SU-DHL-6 (cell line): ENCODE data around the gene CCDC167.

Experiments
- H2AFZ ChIP-seq: fragments of 200-600 bp; sonication (generic); 2 replicates; pipeline ENCODE4 v1.6.1; 2014; ENCODE audit warnings: low read depth, mild to moderate bottlenecking, moderate library complexity, mixed read lengths, antibody characterized with exemption, low read length; ENCODE audit not compliant: severe bottlenecking
- H3F3A ChIP-seq: fragments of 200-600 bp; shearing (Covaris generic); 2 replicates; pipeline ENCODE4 v1.6.0; 2016; ENCODE audit warnings: antibody characterized with exemption, mild to moderate bottlenecking; ENCODE audit not compliant: insufficient read depth
- H3K27ac ChIP-seq: fragments of 200-600 bp; sonication (generic); 2 replicates; pipeline ENCODE4 v1.5.1; 2016; ENCODE audit warnings: low read depth, mild to moderate bottlenecking, low read length, moderate library complexity, mixed read lengths
- H3K27me3 ChIP-seq: fragments of 200-600 bp; sonication (generic), shearing (Covaris generic); 2 replicates; pipeline ENCODE4 v1.6.0; 2014; ENCODE audit warnings: mild to moderate bottlenecking, low read length
- H3K36me3 ChIP-seq: fragments of 200-600 bp; sonication (generic); 2 replicates; pipeline ENCODE4 v1.6.1; 2014; ENCODE audit warnings: mild to moderate bottlenecking, low read length, mixed read lengths
- H3K4me2 ChIP-seq: fragments of 300-600, 200-600 bp; shearing (Covaris generic), sonication (generic); 2 replicates; pipeline ENCODE4 v1.6.0; 2014; ENCODE audit warnings: low read length, low read depth, mild to moderate bottlenecking; ENCODE audit not compliant: poor library complexity, severe bottlenecking
- H3K4me3 ChIP-seq: fragments of 200-600 bp; sonication (generic); 2 replicates; pipeline ENCODE4 v1.5.1; 2014; ENCODE audit warnings: antibody characterized with exemption, low read length, mild to moderate bottlenecking, mixed read lengths; ENCODE audit not compliant: insufficient read depth, poor library complexity, severe bottlenecking
- H3K79me2 ChIP-seq: fragments of 200-600 bp; sonication (generic); 2 replicates; pipeline ENCODE4 v1.6.1; 2014; ENCODE audit warnings: mild to moderate bottlenecking, low read length, moderate library complexity; ENCODE audit not compliant: insufficient read depth
- H3K9ac ChIP-seq: fragments of 200-600 bp; sonication (generic); 2 replicates; pipeline ENCODE4 v1.7.0; 2014; ENCODE audit warnings: mild to moderate bottlenecking, low read length
- H3K9me2 ChIP-seq: fragments of 200-600 bp; sonication (generic); replicated peaks from 2 replicates; pipeline ENCODE4 v1.6.1; 2014; ENCODE audit warnings: low read length; ENCODE audit not compliant: insufficient read depth
- H3K9me3 ChIP-seq: fragments of 200-600 bp; sonication (generic); 2 replicates; pipeline ENCODE4 v1.6.1; 2014; ENCODE audit warnings: low read length, mixed read lengths; ENCODE audit not compliant: insufficient read depth
- H4K20me1 ChIP-seq: fragments of 200-600 bp; sonication (generic); 2 replicates; pipeline ENCODE4 v1.6.1; 2014; ENCODE audit warnings: low read depth, mild to moderate bottlenecking, antibody characterized with exemption, low read length, moderate library complexity, mixed read lengths
- EZH2phosphoT487 ChIP-seq: fragments of 200-600 bp; sonication (generic), shearing (Covaris generic); conservative IDR thresholded peaks from 2 replicates; pipeline ENCODE4 v1.6.1; 2018; ENCODE audit warnings: mild to moderate bottlenecking, antibody characterized with exemption, low read length, moderate library complexity, mixed read lengths
- TF ChIP-seq, protein P1 (sequence below): fragments of 200-600 bp; sonication (generic); IDR thresholded peaks from one replicate; pipeline ENCODE4 v1.5.1; 2017; ENCODE audit warnings: antibody characterized with exemption, mild to moderate bottlenecking, low read length, moderate library complexity; ENCODE audit not compliant: insufficient read depth, poor library complexity, severe bottlenecking

The CCDC167 gene

DNA sequence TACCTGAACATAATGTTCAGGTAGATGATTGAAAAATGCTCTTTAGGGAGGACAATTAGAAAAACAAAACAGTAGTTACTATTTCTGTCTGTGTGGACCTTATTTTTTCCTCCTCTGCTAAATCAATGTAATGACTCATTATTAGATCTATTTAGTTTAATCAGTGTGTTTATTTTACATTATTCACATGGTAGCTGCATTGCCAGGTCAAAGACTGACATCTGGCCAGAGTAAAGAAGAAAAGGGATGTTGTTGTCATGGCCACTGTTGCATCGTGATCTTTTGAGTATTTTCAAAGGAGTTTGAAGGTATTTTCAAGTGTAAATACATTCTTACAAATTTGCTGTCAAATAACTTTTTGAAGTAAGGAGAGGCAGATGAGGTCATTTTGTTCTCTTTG is 60.8 kb downstream of the CCDC167 start:
- Histone ChIP-seq H2AFZ (no peak overlapping the region), H3K4me3 (no peak overlapping the region), H3K4me2 (no peak overlapping the region), H3K27me3 (no peaks in the 10 kb centered on the region), H3K9me3 (no peaks in the 10 kb centered on the region), H4K20me1 (no peaks in the 10 kb centered on the region), H3K9me2 (no peaks in the 10 kb centered on the region), H3F3A (0 out of 2 replicates have a peak, but pooled peaks cover 4% of the 10 kb centered on the region), H3K79me2 (peaks cover 22% of the 10 kb centered on the region), H3K27ac (no peak overlapping the region), H3K9ac (no peak overlapping the region), H3K36me3 (peaks cover 5% of the 10 kb centered on the region)
- TF ChIP-seq EZH2phosphoT487: no peak

DNA sequence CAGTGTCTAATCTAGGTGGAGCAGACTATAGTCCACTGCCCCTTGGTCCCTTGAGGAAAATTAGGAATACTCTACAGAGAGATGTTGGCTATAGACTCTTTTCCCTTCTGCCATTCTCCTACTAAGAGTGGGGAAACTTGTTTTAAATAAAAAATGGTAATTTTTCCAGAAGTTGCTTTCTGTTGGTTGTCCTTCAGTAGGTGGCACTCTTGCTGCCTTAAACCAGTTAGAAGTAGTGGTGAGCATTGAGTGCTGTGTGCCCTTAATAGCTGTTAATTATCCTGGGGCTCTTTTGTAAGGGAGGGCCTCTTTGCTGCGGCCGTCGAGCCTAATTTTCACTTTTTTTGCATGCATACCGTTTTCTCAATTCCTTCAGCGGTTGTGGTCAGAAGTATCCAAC is 63.9 kb downstream of the CCDC167 start:
- Histone ChIP-seq H3K4me2 (no peak overlapping the region), H3K9me3 (no peaks in the 10 kb centered on the region), H3K27me3 (no peaks in the 10 kb centered on the region), H2AFZ (no peak overlapping the region), H3K36me3 (no peaks in the 10 kb centered on the region), H3K4me3 (no peak overlapping the region), H4K20me1 (no peaks in the 10 kb centered on the region), H3F3A (peaks cover 21% of the 10 kb centered on the region), H3K9ac (no peak overlapping the region), H3K9me2 (no peaks in the 10 kb centered on the region), H3K27ac (no peak overlapping the region), H3K79me2 (peaks cover 24% of the 10 kb centered on the region)
- TF ChIP-seq EZH2phosphoT487: no peak
- TF ChIP-seq, protein P1, sequence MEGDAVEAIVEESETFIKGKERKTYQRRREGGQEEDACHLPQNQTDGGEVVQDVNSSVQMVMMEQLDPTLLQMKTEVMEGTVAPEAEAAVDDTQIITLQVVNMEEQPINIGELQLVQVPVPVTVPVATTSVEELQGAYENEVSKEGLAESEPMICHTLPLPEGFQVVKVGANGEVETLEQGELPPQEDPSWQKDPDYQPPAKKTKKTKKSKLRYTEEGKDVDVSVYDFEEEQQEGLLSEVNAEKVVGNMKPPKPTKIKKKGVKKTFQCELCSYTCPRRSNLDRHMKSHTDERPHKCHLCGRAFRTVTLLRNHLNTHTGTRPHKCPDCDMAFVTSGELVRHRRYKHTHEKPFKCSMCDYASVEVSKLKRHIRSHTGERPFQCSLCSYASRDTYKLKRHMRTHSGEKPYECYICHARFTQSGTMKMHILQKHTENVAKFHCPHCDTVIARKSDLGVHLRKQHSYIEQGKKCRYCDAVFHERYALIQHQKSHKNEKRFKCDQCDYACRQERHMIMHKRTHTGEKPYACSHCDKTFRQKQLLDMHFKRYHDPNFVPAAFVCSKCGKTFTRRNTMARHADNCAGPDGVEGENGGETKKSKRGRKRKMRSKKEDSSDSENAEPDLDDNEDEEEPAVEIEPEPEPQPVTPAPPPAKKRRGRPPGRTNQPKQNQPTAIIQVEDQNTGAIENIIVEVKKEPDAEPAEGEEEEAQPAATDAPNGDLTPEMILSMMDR: peak; percentile 21

DNA sequence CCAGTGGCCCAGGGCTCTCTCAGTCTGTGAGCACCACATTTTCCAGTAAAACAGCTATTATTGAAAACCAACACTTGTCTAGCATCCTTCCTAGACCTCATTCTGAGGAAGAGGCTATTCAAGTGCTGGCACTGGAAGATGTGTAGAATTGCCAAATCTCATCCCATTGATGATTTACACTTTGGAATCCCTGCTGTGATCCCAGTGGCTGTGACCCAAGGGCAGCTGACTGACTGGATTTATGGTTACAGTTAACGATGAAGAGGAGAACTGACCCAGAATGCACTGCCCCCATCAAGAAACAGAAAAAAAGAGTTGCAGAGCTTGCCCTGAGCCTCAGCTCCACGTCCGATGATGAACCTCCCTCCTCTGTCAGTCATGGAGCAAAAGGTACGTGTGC is 64.3 kb downstream of the CCDC167 start:
- Histone ChIP-seq H3K9me3 (no peaks in the 10 kb centered on the region), H3K9ac (no peak overlapping the region), H3K36me3 (no peaks in the 10 kb centered on the region), H2AFZ (no peak overlapping the region), H3F3A (peaks cover 21% of the 10 kb centered on the region), H4K20me1 (no peaks in the 10 kb centered on the region), H3K27ac (no peak overlapping the region), H3K27me3 (no peaks in the 10 kb centered on the region), H3K79me2 (peaks cover 20% of the 10 kb centered on the region), H3K9me2 (no peaks in the 10 kb centered on the region), H3K4me2 (peak overlapping the region; percentile 82), H3K4me3 (no peak overlapping the region)
- TF ChIP-seq, protein P1: no peak

DNA sequence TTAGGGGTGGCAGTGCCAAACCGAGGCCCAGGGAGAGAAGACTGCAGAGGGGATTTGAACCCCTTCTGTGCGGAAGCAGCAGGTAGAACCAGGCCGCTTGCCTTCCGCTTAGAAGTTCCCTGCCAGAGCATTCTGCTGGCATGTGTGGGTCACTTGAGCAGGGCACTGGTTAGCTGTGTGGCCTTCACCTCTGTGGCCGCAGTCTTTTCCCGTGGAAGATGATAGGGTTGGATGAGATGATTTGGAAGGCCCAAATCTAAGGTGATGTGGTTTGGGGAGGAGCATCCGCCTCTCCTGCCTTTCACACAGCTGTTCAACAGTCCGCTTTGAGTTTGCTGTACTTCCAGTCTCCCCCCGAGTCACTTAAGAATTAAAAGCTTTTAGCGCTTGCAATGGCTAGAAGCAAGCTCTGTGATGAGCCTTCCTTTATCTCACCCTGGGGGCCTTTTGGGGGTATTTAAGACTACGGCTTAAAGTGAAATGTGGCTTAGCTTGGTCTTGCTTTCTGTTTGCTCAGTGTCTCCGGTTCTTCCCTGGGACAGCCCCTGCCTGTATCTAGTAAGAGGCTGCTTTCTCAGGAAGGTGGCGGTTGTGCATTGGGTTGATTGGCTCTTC is 65.9 kb downstream of the CCDC167 start:
- H3K79me2 ChIP-seq: peaks cover 20% of the 10 kb centered on the region

More for the DNA sequence above, 65.9 kb downstream of the CCDC167 start:
- H4K20me1 ChIP-seq: no peaks in the 10 kb centered on the region
- no peaks in the 10 kb centered on the region for H3K9me2 ChIP-seq
- no peaks in the 10 kb centered on the region for H3K9me3 ChIP-seq
- H3K27me3 ChIP-seq: no peaks in the 10 kb centered on the region
- H3K4me2 ChIP-seq: peak overlapping the region; percentile 82
- no peaks in the 10 kb centered on the region for H3K36me3 ChIP-seq
- peak overlapping the region; percentile 70 for H3K27ac ChIP-seq
- H3K9ac ChIP-seq: peak overlapping the region; percentile 77
- H3F3A ChIP-seq: peaks cover 21% of the 10 kb centered on the region
- peak overlapping the region; percentile 78 for H3K4me3 ChIP-seq
- peak overlapping the region; percentile 94 for H2AFZ ChIP-seq
- TF ChIP-seq EZH2phosphoT487: no peak
- TF ChIP-seq, protein P1: no peak
